NCI-H1436 (cell line): ENCODE results near the gene CABP2.
"Not testable (repeated sequence)": the region's sequence is repeated elsewhere in the genome, so short reads cannot be mapped to it uniquely, and the experiment has no call there.

ENCODE experiments used
- DNase-seq: peaks from one replicate; lab custom pipeline; 2025; lab: John Stamatoyannopoulos, UW

The CABP2 gene

GRCh38 chr11:67522844-67523555, at the start of gene CABP2:
Gene CABP2, minus strand, starts transcription at chr11:67523446. Its CDS starts 120 bp downstream, at chr11:67523326.
- no peak for DNase-seq

GRCh38 chr11:67572747-67573419, 49.6 kb upstream of the CABP2 start:
- DNase-seq, result peak; percentile 53

DNA sequence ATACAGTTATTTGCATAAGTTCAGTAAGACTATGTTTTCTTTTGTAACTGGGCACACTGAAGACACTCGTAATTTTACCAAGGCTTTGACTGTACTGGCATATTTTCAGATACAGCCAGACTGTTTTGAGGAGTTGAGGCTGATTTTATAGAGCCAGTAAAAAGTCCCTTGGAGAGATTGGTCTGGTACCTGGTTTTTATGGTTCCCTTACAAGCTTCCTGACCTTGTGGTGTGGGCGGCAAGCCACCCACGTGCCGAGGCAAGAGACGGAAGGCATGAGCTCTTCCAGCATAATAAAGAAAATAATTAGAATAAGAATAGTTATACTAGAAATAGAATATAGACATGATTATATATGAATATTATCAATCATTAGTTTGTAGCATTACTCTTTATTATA, 49.1 kb upstream of the CABP2 start:
- no peak for DNase-seq

DNA sequence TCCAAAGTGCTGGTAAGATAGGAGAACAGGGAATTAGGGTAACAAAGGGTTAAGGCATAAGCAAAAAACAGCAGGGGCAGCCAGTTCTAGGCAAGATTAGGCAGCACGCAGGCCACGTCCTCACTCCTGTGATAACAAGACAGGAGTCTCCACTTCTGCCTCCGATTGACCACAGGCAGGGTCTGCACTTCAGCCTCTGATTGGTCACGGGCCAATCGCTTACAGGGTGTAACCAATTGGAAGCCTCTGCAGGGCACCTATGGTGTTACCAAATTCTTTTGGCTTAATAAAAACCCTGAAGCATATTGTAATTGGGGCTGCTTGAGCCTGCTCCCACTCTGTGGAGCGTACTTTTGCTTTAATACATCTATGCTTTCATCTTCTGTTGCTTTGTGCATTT, 48.2 kb upstream of the CABP2 start:
- no peak for DNase-seq

- DNase-seq, result no peak
Observed at GRCh38 chr11:67564230-67564629, 41.0 kb upstream of the CABP2 start.

DNA sequence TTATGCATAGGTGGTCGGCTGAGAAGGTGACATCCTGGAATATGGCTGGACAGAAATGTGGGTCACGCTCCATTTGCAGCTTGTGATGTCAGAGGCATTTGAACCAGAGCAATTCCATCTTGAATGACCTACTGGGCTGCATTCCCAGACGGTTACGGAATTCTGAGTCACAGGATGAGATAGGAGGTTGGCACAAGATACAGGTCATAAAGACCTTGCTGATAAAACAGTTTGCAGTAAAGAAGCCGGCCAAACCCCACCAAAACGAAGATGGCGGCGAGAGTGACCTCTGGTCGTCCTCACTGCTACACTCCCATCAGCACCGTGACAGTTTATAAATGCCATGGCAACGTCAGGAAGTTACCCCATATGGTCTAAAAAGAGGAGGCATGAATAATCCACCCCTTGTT, 40.5 kb upstream of the CABP2 start:
- not testable (repeated sequence) for DNase-seq

DNA sequence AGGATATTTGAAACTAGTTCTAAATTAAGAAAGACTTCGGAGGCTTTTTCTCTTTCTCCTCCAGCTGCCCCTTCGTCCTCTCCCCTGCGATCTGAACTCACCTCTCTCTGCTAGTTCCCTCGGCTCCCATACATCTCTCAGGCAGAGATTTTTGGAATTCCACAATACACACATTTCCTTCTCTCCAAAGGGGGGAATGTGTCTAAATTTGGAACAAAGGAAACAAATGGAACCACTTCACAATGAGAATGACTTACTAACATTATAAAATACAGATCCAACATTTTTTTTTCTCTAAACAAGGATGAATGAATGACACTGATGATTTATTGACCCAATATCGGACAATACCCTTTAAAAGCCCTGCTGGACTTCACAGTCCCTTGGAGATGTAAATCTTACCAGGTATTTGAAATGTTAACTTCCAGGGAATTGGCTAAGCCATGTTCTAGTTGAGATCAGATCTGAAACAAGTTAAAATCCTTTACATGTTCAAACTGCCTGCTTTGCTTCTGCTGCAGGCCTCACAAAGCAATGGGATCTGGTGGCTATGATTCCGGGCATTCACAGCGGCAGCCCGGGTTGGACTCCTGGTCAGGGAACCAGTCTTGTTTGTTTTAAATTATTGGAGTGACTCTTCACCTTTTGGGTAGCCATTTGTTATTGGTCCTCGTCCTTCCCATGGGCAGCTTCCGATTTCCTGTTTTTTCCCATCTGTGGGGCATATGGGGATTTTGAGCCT, 39.9 kb upstream of the CABP2 start:
- DNase-seq, result no peak

DNA sequence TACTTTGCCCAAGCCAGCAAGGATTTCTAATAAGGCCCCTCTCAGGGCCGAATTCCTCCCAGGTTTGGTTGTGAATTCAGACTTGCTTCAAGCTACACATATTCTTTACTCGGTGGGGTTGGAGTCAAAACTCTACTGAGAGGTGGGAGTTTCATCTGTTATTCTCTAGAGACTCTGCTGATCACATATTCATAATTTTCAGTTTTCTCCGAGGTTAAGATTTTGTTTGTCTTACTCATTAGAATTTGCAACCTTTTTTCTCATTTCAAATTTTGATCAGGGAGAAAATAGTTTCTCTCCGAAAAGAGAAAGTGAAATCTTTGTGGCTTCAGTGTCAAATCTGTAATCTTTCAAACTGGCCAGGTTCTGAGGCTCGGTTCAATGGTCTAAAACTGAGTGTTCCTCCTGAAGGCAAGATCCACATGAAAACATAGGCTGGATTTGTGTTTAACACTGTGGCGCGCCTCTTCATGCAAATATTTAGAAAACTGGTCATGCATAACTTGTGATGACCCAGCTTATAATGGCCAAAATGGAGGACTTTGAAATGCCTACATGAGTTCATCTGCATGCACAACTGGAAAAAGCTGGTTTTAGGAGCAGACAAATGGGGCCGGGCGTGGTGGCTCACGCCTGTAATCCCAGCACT, 38.8 kb upstream of the CABP2 start:
- DNase-seq, result no peak

DNA sequence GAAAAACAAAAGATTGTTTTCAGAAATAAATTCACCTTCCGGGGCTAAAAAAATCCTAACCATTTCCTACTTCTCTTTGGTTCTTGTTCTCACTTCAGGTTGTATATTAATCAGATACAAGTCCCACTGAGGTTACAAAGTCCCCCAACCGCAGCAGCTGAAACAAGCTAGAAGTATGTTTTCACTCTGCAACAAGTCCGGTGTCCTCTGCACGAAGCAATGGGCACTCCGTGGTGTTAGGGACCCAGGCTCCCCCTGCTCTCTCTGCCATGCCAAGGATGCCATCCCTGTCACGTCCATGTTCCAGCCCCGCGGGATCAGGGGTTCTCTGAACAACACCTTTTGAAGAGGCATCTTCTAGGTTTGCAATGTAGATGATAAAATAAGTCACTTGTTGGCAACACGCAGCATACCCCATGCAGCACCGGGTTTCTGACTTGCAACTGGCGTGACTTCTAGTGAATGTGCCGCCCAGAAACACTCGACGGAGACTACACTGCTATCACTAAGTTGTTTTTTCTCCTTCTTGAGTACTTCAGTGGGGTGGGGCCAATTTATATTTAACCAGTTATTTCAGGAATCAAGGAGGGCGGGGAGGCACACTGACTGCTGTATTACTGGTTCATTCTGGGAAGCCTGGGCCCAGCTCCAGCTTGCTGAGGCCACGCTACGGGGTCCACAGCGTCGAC, 35.0 kb upstream of the CABP2 start:
- no peak for DNase-seq

- DNase-seq, result no peak
Observed at GRCh38 chr11:67556244-67556643, 33.0 kb upstream of the CABP2 start.

- not testable (repeated sequence) for DNase-seq
Observed at GRCh38 chr11:67551697-67552096, 28.5 kb upstream of the CABP2 start.

- no peak for DNase-seq
Observed at GRCh38 chr11:67551127-67551526, 27.9 kb upstream of the CABP2 start.

GRCh38 chr11:67548555-67549110, 25.4 kb upstream of the CABP2 start:
- no peak for DNase-seq

DNA sequence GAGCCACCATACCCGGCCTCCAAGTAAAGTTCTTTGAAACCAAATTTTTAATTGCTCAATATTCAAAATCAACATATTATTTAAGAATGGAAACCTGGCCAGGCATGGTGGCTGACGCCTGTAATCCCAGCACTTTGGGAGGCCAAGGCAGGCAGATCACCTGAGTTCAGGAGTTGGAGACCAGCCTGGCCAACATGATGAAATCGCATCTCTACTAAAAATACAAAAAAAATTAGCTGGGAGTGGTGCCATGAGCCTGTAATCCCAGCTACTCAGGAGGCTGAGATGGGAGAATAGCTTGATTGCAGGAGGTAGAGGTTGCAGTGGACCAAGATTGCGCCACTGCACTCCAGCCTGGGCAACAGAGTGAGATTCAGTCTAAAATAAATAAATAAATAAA, 24.9 kb upstream of the CABP2 start:
- not testable (repeated sequence) for DNase-seq

DNA sequence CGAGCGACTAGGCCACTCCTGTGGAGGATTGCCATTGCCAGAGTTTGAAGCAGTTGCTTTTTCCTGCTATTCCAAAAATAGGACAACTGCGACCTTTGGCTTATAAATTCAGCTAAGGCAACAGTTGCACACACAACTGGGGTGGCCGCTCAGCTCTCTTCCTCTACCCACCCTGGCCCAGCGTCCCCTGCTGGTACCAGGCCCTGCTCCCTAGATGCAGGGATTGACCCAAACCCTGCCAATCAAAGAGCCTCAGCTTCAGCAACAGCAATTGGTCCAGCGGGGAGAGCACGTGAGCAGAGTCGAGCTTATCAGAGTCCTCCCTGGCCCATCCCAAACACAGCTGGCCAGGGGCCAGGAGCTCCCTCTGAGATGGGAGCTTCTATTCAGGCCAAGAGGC, 22.0 kb upstream of the CABP2 start:
- peak; percentile 26 for DNase-seq

- DNase-seq, result no peak
Observed at GRCh38 chr11:67544616-67545242, 21.5 kb upstream of the CABP2 start.

DNA sequence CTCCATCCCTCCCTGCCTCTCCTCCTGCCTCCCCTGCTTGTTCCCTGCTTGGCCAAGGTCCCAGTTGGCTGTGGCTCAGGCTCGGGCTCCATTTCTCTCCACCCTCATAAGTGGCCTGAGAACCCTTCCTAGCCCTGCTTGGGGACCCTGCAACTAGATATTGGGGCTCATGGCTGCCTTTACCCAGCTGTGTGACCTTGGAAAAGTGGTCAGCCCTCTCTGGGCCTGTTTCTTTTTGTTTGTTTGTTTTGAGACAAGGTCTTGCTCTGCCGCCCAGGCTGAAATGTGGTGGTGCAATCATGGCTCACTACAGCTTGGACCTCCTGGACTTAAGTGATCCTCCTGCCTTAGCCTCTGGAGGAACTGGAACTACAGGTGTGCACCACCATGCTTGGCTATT, 20.3 kb upstream of the CABP2 start:
- DNase-seq, result no peak

- no peak for DNase-seq
Observed at GRCh38 chr11:67542971-67543370, 19.7 kb upstream of the CABP2 start.

DNA sequence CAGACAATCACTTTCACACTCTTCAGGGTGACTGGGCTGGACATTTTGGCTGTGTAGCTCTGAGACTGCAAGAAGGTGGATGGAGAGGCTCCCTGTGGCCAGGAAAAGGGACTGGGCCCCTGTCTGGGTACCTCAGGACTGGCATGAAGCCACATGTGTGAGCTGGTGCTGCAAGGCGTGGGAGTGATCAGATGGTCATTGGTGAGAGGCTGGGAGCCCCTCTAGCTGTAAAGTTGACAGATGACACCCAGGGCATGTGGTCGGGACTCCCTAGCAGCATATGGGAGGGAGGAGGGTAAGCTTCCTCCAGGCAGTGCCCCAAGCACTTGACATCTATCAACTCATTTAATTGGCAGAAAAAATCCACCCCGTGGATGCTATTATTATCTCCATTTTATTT, 18.9 kb upstream of the CABP2 start:
- DNase-seq, result no peak

- no peak for DNase-seq
Observed at GRCh38 chr11:67541198-67541597, 18.0 kb upstream of the CABP2 start.

GRCh38 chr11:67539550-67539949, 16.3 kb upstream of the CABP2 start:
- no peak for DNase-seq
